ENCODE measurements around the gene ADGRG6. TPM values are rescaled to one million over a fixed set of nuclear protein-coding genes. Genes with fewer than 3 reads are reported as not detected.

Gene ADGRG6
- total and polyA plus RNA-seq, 8 donors, result 1.1 to 102 (median 8.9) TPM

DNA sequence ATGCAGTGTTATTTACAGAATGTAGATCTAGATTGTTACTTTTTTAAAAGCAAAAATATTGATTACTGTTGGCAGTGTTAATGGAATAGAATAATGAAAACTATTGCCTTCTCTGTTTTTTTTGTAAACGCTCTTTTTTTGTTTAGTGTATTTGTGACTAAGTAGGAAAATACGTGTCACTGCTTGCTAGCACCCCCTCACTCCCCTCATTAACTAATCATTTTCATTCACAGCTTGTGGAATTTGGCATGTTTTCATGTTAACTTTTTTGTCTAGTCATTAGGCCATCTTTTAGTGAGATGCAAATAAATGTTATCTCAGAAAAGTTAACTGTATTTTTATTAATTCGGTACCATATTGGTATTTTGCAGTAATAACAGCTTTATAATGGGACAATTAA lies 29.8 kb downstream of the ADGRG6 start:
- Histone ChIP-seq H3K9me3 (no peaks in the 10 kb centered on the region), H3K27me3 (no peaks in the 10 kb centered on the region), H3K36me3 (no peaks in the 10 kb centered on the region), H3K4me1 (peaks cover 0 to 7% (median 0%) of the 10 kb centered on the region in 4 donors), H3K4me3 (no peak overlapping the region), H3K27ac (no peak overlapping the region)
- DNase-seq, result no peak
- intact Hi-C loops (cut with DNase I; ENCODE audit: low total_unique reads), result no loop called here
- whole genome bisulfite sequencing, 5 donors, result 77 to 93% (median 81%) methylated on average over 3 of the region's 3 CpGs
- TF ChIP-seq POLR2A (IDR thresholded peaks at IDR 0.05), result no peak
- TF ChIP-seq EP300 (IDR thresholded peaks at IDR 0.05), result no peak
- TF ChIP-seq CTCF (IDR thresholded peaks at IDR 0.05), result no peak
- no peak for TF ChIP-seq POLR2AphosphoS5 (IDR thresholded peaks at IDR 0.05)

- Histone ChIP-seq H3K4me3 (no peak overlapping the region), H3K9me3 (no peaks in the 10 kb centered on the region), H3K36me3 (no peaks in the 10 kb centered on the region), H3K27me3 (no peaks in the 10 kb centered on the region), H3K27ac (no peak overlapping the region), H3K4me1 (no peaks in the 10 kb centered on the region)
- intact Hi-C loops (cut with DNase I; ENCODE audit: low total_unique reads), result no loop called here
- no peak for DNase-seq
- TF ChIP-seq POLR2A (IDR thresholded peaks at IDR 0.05), result no peak
- no peak for TF ChIP-seq POLR2AphosphoS5 (IDR thresholded peaks at IDR 0.05)
- no peak for TF ChIP-seq CTCF (IDR thresholded peaks at IDR 0.05)
- WGBS, 5 donors, result 76 to 88% (median 79%) methylated on average over 7 of the region's 7 CpGs
Observed at GRCh38 chr6:142332393-142333098, 30.7 kb downstream of the ADGRG6 start.

DNA sequence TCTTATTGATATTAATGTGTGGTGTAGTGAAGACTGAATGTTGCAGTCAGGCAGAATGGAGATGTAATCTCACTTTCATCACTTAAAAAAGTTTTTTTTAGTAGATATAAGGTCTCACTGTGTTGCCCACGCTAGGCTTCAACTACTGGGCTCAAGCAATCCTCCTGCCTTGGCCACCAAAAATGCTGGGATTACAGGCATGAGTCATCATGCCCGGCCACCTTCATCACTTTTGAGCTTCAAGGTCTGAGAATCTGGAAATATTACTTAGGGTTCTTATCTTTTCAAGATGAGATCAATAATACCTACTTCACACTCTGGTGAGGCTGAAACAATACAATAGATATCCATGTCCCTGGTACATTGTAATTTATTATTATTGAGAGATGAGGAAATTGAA lies 31.6 kb downstream of the ADGRG6 start:
- TF ChIP-seq EP300 (IDR thresholded peaks at IDR 0.05), result no peak
- TF ChIP-seq POLR2A (IDR thresholded peaks at IDR 0.05), result no peak
- TF ChIP-seq CTCF (IDR thresholded peaks at IDR 0.05), result no peak
- no peak for TF ChIP-seq POLR2AphosphoS5 (IDR thresholded peaks at IDR 0.05)
- DNase-seq, result no peak
- no peak overlapping the region for H3K4me3 ChIP-seq
- no peak overlapping the region for H3K27ac ChIP-seq
- WGBS, 5 donors, result 80 to 93% (median 86%) methylated on average over 2 of the region's 2 CpGs
- H3K36me3 ChIP-seq, result no peaks in the 10 kb centered on the region
- H3K9me3 ChIP-seq, result no peaks in the 10 kb centered on the region
- no peaks in the 10 kb centered on the region for H3K27me3 ChIP-seq
- intact Hi-C loops (cut with DNase I; ENCODE audit: low total_unique reads), result no loop called here
- no peaks in the 10 kb centered on the region for H3K4me1 ChIP-seq

GRCh38 chr6:142334294-142334693 lies 32.5 kb downstream of the ADGRG6 start:
- DNase-seq, result no peak
- Histone ChIP-seq H3K9me3 (no peaks in the 10 kb centered on the region), H3K4me1 (no peaks in the 10 kb centered on the region), H3K27me3 (no peaks in the 10 kb centered on the region), H3K27ac (no peak overlapping the region), H3K36me3 (no peaks in the 10 kb centered on the region), H3K4me3 (no peak overlapping the region)
- no peak for TF ChIP-seq EP300 (IDR thresholded peaks at IDR 0.05)
- TF ChIP-seq CTCF (IDR thresholded peaks at IDR 0.05), result no peak
- TF ChIP-seq POLR2A (IDR thresholded peaks at IDR 0.05), result no peak
- no peak for TF ChIP-seq POLR2AphosphoS5 (IDR thresholded peaks at IDR 0.05)
- intact Hi-C loops (cut with DNase I; ENCODE audit: low total_unique reads), result no loop called here
- 73 to 85% (median 80%) methylated on average over 2 of the region's 2 CpGs for WGBS, 5 donors
